ENCODE results near the gene HEATR3.

Gene HEATR3

GRCh38 chr16:50058091-50058771, 7.5 kb upstream of the HEATR3 start:
- DNase-seq, result no peak

GRCh38 chr16:50059111-50059510, 6.7 kb upstream of the HEATR3 start:
- DNase-seq, result no peak

GRCh38 chr16:50059669-50060068, 6.1 kb upstream of the HEATR3 start:
- no peak for DNase-seq

- DNase-seq, result peak; percentile 4
Measured at GRCh38 chr16:50061326-50061725, 4.4 kb upstream of the HEATR3 start.

GRCh38 chr16:50065241-50065623, 538 bp upstream of the HEATR3 start:
- no peak for DNase-seq

DNA sequence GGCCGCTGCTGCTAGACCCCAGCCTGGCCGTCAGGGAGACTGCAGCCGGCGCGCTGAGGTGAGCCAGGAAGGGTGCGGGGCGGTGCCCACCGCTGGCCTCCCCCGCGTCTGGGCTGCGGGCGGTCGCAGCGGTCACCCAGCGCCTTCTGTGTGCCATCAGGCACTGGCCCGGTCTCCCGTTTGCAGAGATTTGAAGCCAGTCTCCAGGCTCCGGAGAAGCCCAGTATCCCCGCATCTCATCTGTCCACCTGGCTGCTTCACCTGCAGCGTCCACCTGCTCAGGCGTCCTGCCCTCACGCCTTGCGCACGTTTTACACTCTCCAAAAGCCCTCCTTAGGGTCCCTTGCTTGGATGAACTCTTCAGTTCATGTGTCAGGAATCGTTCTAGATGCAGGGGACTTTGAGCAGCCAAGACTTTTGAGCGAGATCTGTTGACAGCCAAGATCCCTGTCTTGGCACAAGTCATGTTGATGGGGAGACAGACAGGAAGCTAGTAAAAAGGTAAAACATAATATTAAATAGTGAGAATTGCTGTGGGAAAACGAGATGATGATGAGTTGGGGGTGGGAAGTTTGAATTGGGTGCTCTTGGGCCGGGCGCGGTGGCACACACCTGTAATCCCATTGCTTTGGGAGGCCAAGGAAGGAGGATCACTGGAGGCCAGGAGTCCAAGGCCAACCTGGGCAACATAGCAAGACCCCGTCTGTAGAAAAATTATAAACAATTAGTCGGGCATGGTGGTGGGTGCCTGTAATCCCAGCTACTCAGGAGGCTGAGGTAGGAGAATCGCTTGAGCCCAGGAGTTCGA, 916 bp downstream of the HEATR3 start:
- no peak for DNase-seq

GRCh38 chr16:50067290-50067853, 1.6 kb downstream of the HEATR3 start:
- peak; percentile 18 for DNase-seq

DNA sequence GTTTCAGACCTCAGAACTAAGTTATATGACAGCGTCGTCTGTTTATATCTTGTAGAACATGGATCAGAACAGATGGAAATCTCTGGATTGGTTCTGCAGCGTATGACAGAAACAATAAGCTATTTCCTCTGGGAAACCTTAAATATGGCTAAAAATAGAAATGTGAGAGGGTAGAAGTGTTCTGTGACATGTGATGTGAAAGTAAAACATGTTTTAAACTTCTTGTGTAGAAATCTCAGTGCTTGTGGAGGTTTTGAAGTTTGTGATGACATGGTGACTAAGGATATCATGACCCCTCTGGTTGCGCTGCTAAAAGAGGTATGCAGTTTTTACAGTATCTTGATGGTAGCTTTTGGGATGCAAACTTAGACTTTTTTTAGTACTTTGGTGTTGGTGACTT, 2.8 kb downstream of the HEATR3 start:
- no peak for DNase-seq

GRCh38 chr16:50069060-50069459, 3.3 kb downstream of the HEATR3 start:
- no peak for DNase-seq

GRCh38 chr16:50071075-50071671, 5.4 kb downstream of the HEATR3 start:
- no peak for DNase-seq

DNA sequence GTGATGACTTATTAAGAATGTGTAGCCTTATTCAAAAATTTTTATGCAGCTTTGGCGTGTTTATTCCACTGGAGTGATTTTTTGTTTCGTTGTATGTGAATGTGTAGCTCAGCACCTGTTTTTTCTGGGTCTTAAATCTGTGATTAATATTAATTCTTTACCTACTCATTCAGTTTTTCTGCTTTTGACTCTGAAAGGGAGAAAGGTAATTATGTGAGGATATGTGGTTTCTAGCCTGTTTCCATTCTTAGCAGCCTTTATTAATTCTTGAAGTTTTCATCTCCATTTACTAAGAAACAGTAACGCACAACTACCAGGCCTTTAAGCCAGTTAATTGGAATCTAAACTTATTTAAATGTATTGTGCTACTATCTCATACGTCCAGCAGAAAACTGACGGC, 7.0 kb downstream of the HEATR3 start:
- no peak for DNase-seq

- no peak for DNase-seq
Measured at GRCh38 chr16:50079397-50080140, 13.8 kb downstream of the HEATR3 start.

GRCh38 chr16:50081428-50082018, 15.8 kb downstream of the HEATR3 start:
- DNase-seq, result no peak

DNA sequence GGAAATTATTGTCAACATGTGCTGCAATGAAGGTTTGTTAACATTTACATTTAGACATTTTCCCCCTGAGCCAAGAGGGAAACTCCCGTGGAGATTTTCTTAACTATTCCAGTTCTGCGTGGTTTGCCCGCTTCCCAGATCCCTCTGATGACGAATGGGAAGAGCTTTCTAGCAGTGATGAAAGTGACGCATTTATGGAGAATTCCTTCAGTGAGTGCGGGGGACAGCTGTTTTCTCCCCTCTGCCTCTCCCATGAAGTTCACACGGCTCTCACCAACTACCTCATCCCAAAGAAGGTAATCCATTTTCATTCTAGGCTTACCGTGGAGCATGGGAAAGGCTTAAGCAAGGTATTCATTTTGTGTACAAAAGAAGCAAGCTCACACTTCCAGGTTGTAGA, 18.2 kb downstream of the HEATR3 start:
- no peak for DNase-seq

- DNase-seq, result no peak
Measured at GRCh38 chr16:50086176-50086575, 20.4 kb downstream of the HEATR3 start.

GRCh38 chr16:50088302-50088701, 22.5 kb downstream of the HEATR3 start:
- DNase-seq, result no peak

DNA sequence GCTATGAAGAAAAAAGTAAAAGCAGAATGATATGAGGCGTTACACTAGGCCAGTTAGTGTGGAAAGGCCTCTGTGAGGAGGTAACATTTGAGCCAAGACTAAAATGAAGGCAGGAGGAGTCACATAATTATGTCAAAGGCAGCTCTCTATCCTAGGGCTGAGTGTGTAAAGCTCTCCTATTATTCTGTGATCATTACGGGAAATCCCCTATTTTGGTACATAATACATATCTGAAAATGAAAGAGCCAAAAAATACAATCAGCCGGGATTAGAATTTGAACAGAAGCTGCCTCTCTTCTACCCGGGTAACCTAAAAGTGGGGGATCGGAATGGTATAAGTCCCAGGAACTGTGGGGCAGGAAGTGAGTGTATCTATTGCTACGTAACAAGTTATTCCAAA, 27.1 kb downstream of the HEATR3 start:
- no peak for DNase-seq

DNA sequence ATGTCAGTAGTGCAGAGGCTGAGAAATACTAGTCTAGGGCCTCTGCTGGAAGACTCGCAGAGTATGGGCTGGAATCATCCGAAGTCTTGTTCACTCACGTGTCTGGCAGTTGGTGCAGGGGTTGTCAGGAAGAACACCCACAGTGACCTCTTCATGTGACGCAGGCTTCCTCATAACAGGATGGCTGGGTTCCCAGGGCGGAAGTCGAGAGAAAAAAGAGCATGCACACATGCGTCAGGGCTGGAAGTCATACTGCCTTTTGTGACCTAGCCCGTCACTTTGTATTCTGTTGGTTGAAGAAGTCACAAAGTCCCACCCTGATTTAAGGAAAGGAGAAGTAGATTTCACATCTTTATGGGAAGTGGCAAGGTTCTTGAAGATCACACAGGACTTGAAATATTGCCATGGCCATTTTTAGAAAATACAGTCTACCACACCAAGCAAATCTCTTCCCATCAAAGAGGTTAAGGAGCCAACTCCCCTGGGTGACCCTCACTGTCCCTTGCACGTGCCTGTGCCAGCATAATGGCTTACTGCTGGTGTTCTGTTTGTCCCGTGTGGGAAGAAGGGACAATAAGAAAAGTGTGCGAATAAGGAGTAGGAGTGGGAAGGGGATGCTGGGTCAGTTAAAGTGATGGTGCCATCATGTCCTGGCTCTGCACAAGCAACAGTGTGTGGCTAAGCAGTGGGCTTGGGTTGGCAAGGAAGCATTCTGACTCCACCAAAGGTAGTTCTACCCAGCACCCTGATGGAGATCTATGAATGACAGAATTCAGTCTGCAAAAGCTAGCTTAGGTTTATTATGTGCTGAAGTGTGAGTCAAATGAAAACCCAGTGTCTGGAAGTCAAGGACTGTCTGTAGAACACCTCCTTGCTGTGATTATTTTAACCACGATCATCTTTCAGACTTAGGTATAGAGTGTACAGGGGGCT, 28.1 kb downstream of the HEATR3 start:
- DNase-seq, result no peak

DNA sequence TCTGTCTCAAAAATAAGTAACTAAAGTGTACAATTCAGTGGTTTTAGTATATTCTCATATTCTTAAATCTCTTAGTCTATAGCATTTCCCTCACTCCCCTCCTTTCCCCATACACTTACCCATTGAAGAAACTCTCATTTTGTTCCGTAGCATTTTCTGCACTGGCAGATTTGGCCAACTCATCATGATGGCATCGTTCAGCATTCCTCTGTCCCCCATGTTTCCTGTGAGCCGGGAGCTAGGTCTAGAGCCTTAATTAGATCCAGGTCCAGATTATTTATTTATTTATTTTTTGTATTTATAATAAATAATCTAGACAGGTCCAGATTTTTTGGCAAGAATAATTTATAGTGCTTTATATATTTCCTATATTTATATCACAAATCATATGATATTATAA, 31.0 kb downstream of the HEATR3 start:
- DNase-seq, result no peak

- DNase-seq, result no peak
Measured at GRCh38 chr16:50099957-50100648, 34.3 kb downstream of the HEATR3 start.

Measured in NCI-H1436 (cell line).